ENCODE data around the gene BAZ2A.

GRCh38 chr12:56657416-56658379, 27.6 kb upstream of the BAZ2A start:
- TF ChIP-seq CTCF (IDR thresholded peaks at IDR 0.05) (no peak), POLR2A (IDR thresholded peaks at IDR 0.05) (no peak), EP300 (IDR thresholded peaks at IDR 0.05) (no peak)

Data from ovary (tissue), 3 donors.